ENCODE measurements around the gene FAM149A. TPM values are rescaled to one million over a fixed set of nuclear protein-coding genes. Genes with fewer than 3 reads are reported as not detected.

Gene FAM149A
- total RNA-seq, 1 experiment from 2014 or later, result 1.9 TPM

Small RNAs within 50 kb of the gene (small RNA-seq; reads per million reads assigned to genes)
- gene RF00322, result not detected

Other genes starting within 250 kb of the FAM149A start
- gene TLR3, start 35.5 kb upstream of the FAM149A start, total RNA-seq (2014; rRNA removed; shearing (Covaris generic); ENCODE audit: low replicate concordance), result 4.3 and 9.7 TPM in 2 replicates
- gene CYP4V2, start 86.9 kb downstream of the FAM149A start, total RNA-seq (2014; rRNA removed; shearing (Covaris generic); ENCODE audit: low replicate concordance), result 45.7 and 61.3 TPM in 2 replicates
- gene KLKB1, start 122.8 kb downstream of the FAM149A start, total RNA-seq (2014; rRNA removed; shearing (Covaris generic); ENCODE audit: low replicate concordance), result 1.9 and 5.1 TPM in 2 replicates
- 0.34 TPM in 1 of 2 replicates, not detected in the other for gene F11, start 161.5 kb downstream of the FAM149A start, total RNA-seq (2014; rRNA removed; shearing (Covaris generic); ENCODE audit: low replicate concordance)